C4-2B (cell line): ENCODE data around the gene GLB1L2.

Experiments used
- H3K27ac ChIP-seq: fragments of 450-650 bp; 2 replicates; pipeline ENCODE4 v1.5.1; 2017
- ZFX ChIP-seq: fragments of 450-650 bp; IDR thresholded peaks from 2 replicates; pipeline ENCODE4 v1.6.1; 2017
- TF ChIP-seq, protein P1 (sequence below): fragments of 450-650 bp; conservative IDR thresholded peaks from 2 replicates; pipeline ENCODE4 v1.5.1; 2017; ENCODE audit warnings: mild to moderate bottlenecking

Gene GLB1L2

DNA sequence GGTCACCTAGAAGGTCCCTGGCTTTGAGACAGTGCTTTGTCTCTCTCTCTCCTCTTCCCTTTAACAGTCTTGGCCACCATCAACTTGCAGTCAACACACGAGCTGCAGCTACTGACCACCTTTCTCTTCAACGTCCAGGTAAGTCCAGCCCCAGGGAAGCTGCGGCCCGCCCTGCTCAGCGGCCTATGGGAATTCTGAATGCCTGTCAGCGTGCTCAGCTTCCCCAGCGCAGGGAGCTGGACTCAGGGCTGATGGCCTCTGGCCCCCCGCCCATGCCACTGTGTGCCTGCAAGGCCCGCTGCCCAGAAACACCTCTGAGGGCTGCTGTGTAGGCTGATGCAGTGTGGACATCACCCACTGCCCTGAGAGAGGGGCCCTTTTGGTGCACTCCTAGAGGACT lies 32.5 kb downstream of the GLB1L2 start:
- H3K27ac ChIP-seq = no peak overlapping the region
- TF ChIP-seq, protein P1, sequence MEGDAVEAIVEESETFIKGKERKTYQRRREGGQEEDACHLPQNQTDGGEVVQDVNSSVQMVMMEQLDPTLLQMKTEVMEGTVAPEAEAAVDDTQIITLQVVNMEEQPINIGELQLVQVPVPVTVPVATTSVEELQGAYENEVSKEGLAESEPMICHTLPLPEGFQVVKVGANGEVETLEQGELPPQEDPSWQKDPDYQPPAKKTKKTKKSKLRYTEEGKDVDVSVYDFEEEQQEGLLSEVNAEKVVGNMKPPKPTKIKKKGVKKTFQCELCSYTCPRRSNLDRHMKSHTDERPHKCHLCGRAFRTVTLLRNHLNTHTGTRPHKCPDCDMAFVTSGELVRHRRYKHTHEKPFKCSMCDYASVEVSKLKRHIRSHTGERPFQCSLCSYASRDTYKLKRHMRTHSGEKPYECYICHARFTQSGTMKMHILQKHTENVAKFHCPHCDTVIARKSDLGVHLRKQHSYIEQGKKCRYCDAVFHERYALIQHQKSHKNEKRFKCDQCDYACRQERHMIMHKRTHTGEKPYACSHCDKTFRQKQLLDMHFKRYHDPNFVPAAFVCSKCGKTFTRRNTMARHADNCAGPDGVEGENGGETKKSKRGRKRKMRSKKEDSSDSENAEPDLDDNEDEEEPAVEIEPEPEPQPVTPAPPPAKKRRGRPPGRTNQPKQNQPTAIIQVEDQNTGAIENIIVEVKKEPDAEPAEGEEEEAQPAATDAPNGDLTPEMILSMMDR = no peak
- TF ChIP-seq ZFX = no peak

DNA sequence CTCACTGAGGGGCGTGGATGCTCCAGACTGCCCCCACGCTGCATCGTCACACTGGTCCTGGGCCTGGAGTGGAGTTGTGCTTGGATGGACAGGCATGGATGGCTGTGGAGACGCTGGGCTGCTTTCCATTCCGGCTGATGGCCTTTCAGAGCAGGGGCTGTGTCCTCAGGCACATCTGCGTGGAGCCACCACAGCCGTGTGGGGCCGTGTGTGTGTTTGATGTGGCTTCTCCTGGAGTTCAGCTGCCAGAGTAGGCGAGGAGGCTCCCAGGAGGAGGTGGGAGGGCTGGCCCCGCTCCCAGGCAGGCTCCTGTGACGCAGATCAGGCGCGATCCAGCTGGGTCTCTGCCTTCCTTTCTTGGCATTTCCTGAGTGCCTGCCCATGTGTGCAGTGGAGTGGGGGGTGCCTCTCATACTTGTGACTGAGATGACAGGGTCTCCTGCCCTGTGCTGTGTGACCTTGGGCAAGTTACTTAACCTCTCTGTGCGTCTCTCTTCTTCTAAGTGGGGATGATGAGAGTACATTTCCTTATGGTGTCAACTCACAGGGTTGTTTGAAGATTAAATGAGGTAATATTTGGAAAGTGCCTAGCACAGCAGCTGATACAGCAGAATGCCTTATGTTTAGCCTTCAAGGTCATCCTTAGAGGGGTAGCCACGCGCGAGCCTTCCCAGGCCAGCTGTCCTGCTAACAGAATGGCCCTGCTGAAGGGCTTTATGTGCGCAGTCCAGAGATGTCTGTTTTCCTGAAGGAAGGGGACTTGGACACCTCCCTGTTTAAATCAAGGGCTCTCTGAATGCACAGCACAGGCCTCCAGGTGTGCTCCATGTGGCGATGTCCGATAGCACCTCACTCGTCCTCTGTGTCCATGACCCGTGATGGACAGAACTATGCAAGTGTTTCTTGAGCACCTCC lies 33.5 kb downstream of the GLB1L2 start:
- no peak for TF ChIP-seq ZFX
- TF ChIP-seq, protein P1 = no peak

DNA sequence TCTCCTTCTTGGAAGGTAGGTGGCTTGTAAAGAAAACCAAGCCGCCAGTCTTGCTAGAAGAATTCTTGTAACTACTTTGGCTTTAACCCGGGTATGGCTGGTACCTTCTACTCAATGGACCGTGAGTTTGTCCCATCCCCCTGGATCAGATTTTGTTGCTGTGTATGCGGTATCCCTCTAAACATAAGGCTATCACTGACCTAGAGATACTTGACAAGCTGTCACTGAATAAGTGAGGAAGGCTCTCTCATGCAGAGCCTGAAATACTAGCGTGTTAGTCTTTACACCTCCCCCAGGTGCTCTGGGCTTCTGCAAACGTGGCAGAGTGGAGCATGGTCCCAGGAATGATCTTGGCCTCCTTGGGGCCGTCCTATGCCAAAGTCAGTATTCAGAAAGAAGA lies 34.5 kb downstream of the GLB1L2 start:
- TF ChIP-seq, protein P1 = no peak
- no peak for TF ChIP-seq ZFX
- no peak overlapping the region for H3K27ac ChIP-seq

More for the DNA sequence above, 33.5 kb downstream of the GLB1L2 start:
- no peak overlapping the region for H3K27ac ChIP-seq

DNA sequence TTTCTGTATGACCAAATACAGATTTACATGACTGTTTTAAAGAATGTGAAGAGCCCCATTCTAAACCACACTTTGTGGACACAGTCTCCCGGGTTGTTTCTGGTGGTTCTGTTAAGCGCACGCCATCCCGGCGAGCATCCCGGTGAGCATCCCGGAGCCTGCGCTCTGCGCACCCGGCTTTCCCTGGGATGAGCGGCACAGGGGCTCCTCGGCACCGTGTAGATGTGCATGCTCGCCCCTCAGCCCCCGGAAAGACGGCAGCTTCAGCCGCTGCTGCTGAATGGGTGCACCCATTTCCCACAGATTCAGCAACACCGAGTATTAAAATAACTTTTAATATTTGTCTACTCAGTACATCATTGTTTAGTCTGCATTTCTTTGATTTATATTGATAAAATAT lies 36.0 kb downstream of the GLB1L2 start:
- TF ChIP-seq ZFX = no peak
- TF ChIP-seq, protein P1 = no peak
- no peak overlapping the region for H3K27ac ChIP-seq

DNA sequence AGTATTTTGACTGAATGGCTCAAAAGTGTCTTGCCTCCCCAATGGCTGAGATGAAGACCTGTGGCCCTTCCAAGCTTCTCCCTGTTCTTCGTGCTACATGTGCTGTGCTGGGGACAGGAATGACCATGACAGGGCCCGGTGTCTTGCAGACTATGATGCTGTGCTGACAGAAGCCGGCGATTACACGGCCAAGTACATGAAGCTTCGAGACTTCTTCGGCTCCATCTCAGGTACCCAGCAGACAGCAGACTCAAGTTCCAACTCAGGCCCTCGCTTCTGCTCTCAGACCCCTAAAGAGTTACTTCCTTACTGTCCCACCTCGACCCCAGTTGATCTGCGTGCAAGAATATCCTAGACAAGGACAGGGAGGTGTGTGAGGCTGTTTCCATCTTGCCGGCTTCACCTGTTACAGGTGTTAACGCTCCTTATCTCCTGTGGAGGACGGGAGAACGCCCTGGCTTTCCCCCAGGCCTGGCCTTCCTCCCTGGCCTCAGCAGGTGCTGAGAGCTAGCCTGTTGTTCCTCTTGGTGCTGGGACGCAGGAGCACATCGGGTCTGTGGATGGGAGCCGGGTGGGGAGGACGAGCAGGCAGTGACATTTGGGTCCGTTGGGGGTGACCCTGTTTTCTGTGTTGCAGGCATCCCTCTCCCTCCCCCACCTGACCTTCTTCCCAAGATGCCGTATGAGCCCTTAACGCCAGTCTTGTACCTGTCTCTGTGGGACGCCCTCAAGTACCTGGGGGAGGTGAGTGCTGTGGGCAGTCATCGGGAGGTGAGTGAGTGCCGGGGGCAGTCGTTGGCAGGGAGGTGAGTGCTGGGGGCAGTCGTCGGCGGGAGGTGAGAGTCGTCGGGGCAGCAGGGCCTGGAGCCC lies 38.1 kb downstream of the GLB1L2 start:
- TF ChIP-seq, protein P1 = no peak
- TF ChIP-seq ZFX = no peak
- H3K27ac ChIP-seq = no peak overlapping the region

DNA sequence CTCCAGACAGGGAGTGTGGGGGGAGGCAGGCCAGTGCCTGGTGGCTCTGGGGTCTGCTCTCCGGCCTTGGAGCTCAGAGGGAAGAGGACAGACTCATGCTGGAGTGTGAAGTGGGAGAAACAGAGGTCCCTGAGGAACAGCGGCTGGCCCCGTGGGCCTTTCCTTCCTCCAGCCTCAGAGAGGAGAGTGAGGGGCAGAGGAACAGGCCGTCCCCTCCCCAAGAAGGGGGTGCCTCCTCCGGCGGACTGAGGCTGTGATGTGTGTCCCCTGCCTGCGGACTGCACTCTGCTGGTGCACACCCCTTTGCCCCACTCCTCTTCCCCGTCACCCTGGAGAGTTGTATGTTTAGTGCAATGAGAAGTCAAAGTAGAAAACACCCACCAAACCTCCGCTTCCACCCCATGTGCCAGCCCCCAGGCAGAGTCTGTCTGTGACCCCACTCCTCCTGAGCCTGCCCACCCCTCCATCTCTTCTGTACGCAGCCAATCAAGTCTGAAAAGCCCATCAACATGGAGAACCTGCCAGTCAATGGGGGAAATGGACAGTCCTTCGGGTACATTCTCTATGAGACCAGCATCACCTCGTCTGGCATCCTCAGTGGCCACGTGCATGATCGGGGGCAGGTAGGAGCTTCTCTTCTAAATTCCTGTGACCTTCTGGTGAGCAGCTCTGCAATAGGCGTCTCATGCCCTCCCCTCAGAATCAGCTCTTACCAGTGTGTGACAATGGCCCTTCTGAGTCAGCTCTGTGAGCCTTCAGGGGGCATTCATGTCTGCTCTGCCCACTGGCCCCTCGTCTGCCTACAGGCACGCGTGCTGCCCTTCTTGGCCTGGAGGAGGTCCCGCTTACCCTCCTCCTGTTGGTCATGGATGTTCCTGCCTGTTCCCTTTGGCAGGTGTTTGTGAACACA lies 39.0 kb downstream of the GLB1L2 start:
- no peak overlapping the region for H3K27ac ChIP-seq
- no peak for TF ChIP-seq ZFX
- TF ChIP-seq, protein P1 = no peak
